ENCODE results near the gene GUCY2F.
A peak's percentile ranks its signal among the peaks of the same experiment; 100 is the strongest.

GUCY2F gene

GRCh38 chrX:109360301-109360700, 121.6 kb downstream of the GUCY2F start:
- H3K4me3 Mint-ChIP-seq: no peak overlapping the region
- H3K27ac Mint-ChIP-seq: peak overlapping the region in 2 of 3 experiments; percentile 5 to 10
- no peaks in the 10 kb centered on the region for H3K9me3 Mint-ChIP-seq
- TF ChIP-seq CTCF (IDR thresholded peaks at IDR 0.05; ENCODE audit: unreplicated experiment in 3 of 3): no peak
- peaks cover 8% of the 10 kb centered on the region for H3K4me1 Mint-ChIP-seq
- peaks cover 3% of the 10 kb centered on the region for H3K27me3 Mint-ChIP-seq (ENCODE audit: low read depth)
- H3K36me3 Mint-ChIP-seq (ENCODE audit: low read depth): no peaks in the 10 kb centered on the region

- Mint-ChIP-seq H3K9me3 (no peaks in the 10 kb centered on the region), H3K27ac (peak overlapping the region in 1 of 3 experiments; percentile 6), H3K36me3 (ENCODE audit: low read depth) (no peaks in the 10 kb centered on the region), H3K4me1 (peaks cover 17% of the 10 kb centered on the region), H3K4me3 (no peak overlapping the region), H3K27me3 (ENCODE audit: low read depth) (peaks cover 3% of the 10 kb centered on the region)
- no peak for TF ChIP-seq CTCF (IDR thresholded peaks at IDR 0.05; ENCODE audit: unreplicated experiment in 3 of 3)
Observed at GRCh38 chrX:109357706-109358105, 124.2 kb downstream of the GUCY2F start.

GRCh38 chrX:109356684-109357083, 125.2 kb downstream of the GUCY2F start:
- peaks cover 3% of the 10 kb centered on the region for H3K27me3 Mint-ChIP-seq (ENCODE audit: low read depth)
- no peaks in the 10 kb centered on the region for H3K9me3 Mint-ChIP-seq
- H3K4me1 Mint-ChIP-seq: peaks cover 27% of the 10 kb centered on the region
- no peak overlapping the region for H3K27ac Mint-ChIP-seq
- no peaks in the 10 kb centered on the region for H3K36me3 Mint-ChIP-seq (ENCODE audit: low read depth)
- TF ChIP-seq CTCF (IDR thresholded peaks at IDR 0.05; ENCODE audit: unreplicated experiment in 3 of 3): no peak
- no peak overlapping the region for H3K4me3 Mint-ChIP-seq

- Mint-ChIP-seq H3K27ac (peak overlapping the region; percentile 93 to 96 (median 96)), H3K36me3 (ENCODE audit: low read depth) (no peaks in the 10 kb centered on the region), H3K27me3 (ENCODE audit: low read depth) (no peaks in the 10 kb centered on the region), H3K4me3 (peak overlapping the region in 1 of 3 experiments; percentile 15), H3K4me1 (peaks cover 49% of the 10 kb centered on the region), H3K9me3 (no peaks in the 10 kb centered on the region)
- no peak for TF ChIP-seq CTCF (IDR thresholded peaks at IDR 0.05; ENCODE audit: unreplicated experiment in 3 of 3)
Observed at GRCh38 chrX:109352066-109352588, 129.8 kb downstream of the GUCY2F start.

GRCh38 chrX:109351557-109351956, 130.3 kb downstream of the GUCY2F start:
- peak overlapping the region; percentile 93 to 96 (median 96) for H3K27ac Mint-ChIP-seq
- no peak overlapping the region for H3K4me3 Mint-ChIP-seq
- H3K9me3 Mint-ChIP-seq: no peaks in the 10 kb centered on the region
- TF ChIP-seq CTCF (IDR thresholded peaks at IDR 0.05; ENCODE audit: unreplicated experiment in 3 of 3): no peak
- H3K27me3 Mint-ChIP-seq (ENCODE audit: low read depth): no peaks in the 10 kb centered on the region
- peaks cover 55% of the 10 kb centered on the region for H3K4me1 Mint-ChIP-seq
- H3K36me3 Mint-ChIP-seq (ENCODE audit: low read depth): no peaks in the 10 kb centered on the region

- Mint-ChIP-seq H3K27me3 (ENCODE audit: low read depth) (no peaks in the 10 kb centered on the region), H3K9me3 (no peaks in the 10 kb centered on the region), H3K4me1 (peaks cover 65% of the 10 kb centered on the region), H3K27ac (peak overlapping the region; percentile 93 to 96 (median 96)), H3K36me3 (ENCODE audit: low read depth) (no peaks in the 10 kb centered on the region), H3K4me3 (no peak overlapping the region)
- no peak for TF ChIP-seq CTCF (IDR thresholded peaks at IDR 0.05; ENCODE audit: unreplicated experiment in 3 of 3)
Observed at GRCh38 chrX:109350551-109350950, 131.3 kb downstream of the GUCY2F start.
